Sigmoid colon (tissue), 7 donors: ENCODE measurements around the gene ZNF549. TPM values are rescaled to one million over a fixed set of nuclear protein-coding genes. Genes with fewer than 3 reads are reported as not detected.

Experiments
- DNase-seq: peaks from one replicate; pipeline ENCODE4 v3.0.0-alpha.2; 2019
- H3K27ac ChIP-seq, 4 donors: fragments of 200-600 bp; sonication (generic); one replicate each; pipeline ENCODE4 v1.5.1; 2016 to 2019; ENCODE audit warnings: mild to moderate bottlenecking in 1 of 4
- H3K27me3 ChIP-seq, 3 donors: fragments of 200-600 bp; sonication (generic); one replicate each; pipeline ENCODE4 v1.5.1; 2019; ENCODE audit warnings: mild to moderate bottlenecking in 1 of 3
- H3K36me3 ChIP-seq, 4 donors: fragments of 200-600 bp; sonication (generic); one replicate each; pipeline ENCODE4 v1.5.1; 2016 to 2019
- H3K4me1 ChIP-seq, 4 donors: fragments of 200-600 bp; sonication (generic); one replicate each; pipeline ENCODE4 v1.5.1; 2017 to 2019
- H3K4me3 ChIP-seq, 4 donors: fragments of 200-600 bp; sonication (generic); one replicate each; pipeline ENCODE4 v1.5.1; 2017 to 2019; ENCODE audit warnings: mild to moderate bottlenecking in 2 of 4, moderate library complexity in 1 of 4
- H3K9me3 ChIP-seq, 4 donors: fragments of 200-600 bp in 3 of 4; sonication (generic) in 3 of 4; one replicate each; pipeline versions ENCODE4 v1.5.1 to v1.6.1; 2013 to 2019
- CTCF ChIP-seq, 4 experiments: fragments of 450-650 bp in 3 of 4; fragments of 200-600 bp in 1 of 4; IDR thresholded peaks; one replicate each; pipeline ENCODE4 v1.5.1; 2016 to 2019; ENCODE audit warnings: antibody characterized with exemption in 4 of 4, mild to moderate bottlenecking in 3 of 4, moderate library complexity in 2 of 4
- EP300 ChIP-seq, 4 donors: sonication (generic); formaldehyde crosslinking; IDR thresholded peaks; one replicate each; pipeline ENCODE4 v1.6.1; 2017; ENCODE audit warnings: antibody characterized with exemption in 4 of 4
- POLR2A ChIP-seq, 2 donors: fragments of 450-650 bp; IDR thresholded peaks; one replicate each; pipeline ENCODE4 v1.6.1; 2016; ENCODE audit warnings: antibody characterized with exemption in 2 of 2, mild to moderate bottlenecking in 2 of 2, moderate library complexity in 2 of 2
- POLR2AphosphoS5 ChIP-seq, 4 donors: sonication (generic); formaldehyde crosslinking; IDR thresholded peaks; one replicate each; pipeline ENCODE4 v1.6.1; 2017; ENCODE audit warnings: antibody characterized with exemption in 4 of 4
- WGBS, 2 donors: extraction: QIAGEN DNeasy Blood & Tissue Kit; methylation state at CpG; one replicate each; pipeline ENCODE4 v1.1.7; 2013; 5-methylcytosine and 5-hydroxymethylcytosine counted together
- intact Hi-C: fragments of 100-400 bp; cut with DNase I; formaldehyde crosslinking; loops from one replicate; pipeline ENCODE4 v1.15.1; 2023
- polyA plus RNA-seq, 3 donors: library from polyadenylated mRNA; stranded (reverse); fragments of 200-250 nt; gene quantifications; one replicate each; pipeline ENCODE4 v1.2.3, GENCODE V29; 2013
- total RNA-seq, 4 donors: library from RNA; depleted of rRNA; stranded (reverse); fragments of >200 nt; gene quantifications; one replicate each; pipeline ENCODE4 v1.1.0, GENCODE V29; 2016
- donor health status: healthy with polysubstance abuse.
- donor health status: Bipolar disorder and iron deficiency.
- donor health status: healthy.

Gene ZNF549
- total and polyA plus RNA-seq, 7 donors: 0.46 to 6.4 (median 4.2) TPM

- Histone ChIP-seq H3K36me3 (peaks cover 33 to 56% (median 43%) of the 10 kb centered on the region in 4 donors), H3K4me1 (no peaks in the 10 kb centered on the region), H3K4me3 (no peak overlapping the region), H3K27me3 (no peaks in the 10 kb centered on the region), H3K9me3 (peaks cover 70 to 96% (median 77%) of the 10 kb centered on the region in 4 donors), H3K27ac (no peak overlapping the region)
- DNase-seq: no peak
- TF ChIP-seq EP300 (IDR thresholded peaks at IDR 0.05) (no peak), POLR2AphosphoS5 (IDR thresholded peaks at IDR 0.05) (no peak), CTCF (IDR thresholded peaks at IDR 0.05) (no peak), POLR2A (IDR thresholded peaks at IDR 0.05) (no peak)
- intact Hi-C loops: no loop called here
These were observed 43.6 kb downstream of the ZNF549 start for GRCh38 chr19:57570707-57571106.

- DNase-seq: no peak
- intact Hi-C loops: no loop called here
- peaks cover 33 to 72% (median 52%) of the 10 kb centered on the region in 4 donors for H3K36me3 ChIP-seq
- H3K4me1 ChIP-seq: peaks cover 0 to under 1% (median 0%) of the 10 kb centered on the region in 4 donors
- 95 to 97% methylated on average over 3 of the region's 3 CpGs for WGBS, 2 donors
- TF ChIP-seq POLR2A (IDR thresholded peaks at IDR 0.05) (no peak), EP300 (IDR thresholded peaks at IDR 0.05) (no peak), CTCF (IDR thresholded peaks at IDR 0.05) (no peak), POLR2AphosphoS5 (IDR thresholded peaks at IDR 0.05) (no peak)
- H3K27me3 ChIP-seq: no peaks in the 10 kb centered on the region
- no peak overlapping the region for H3K4me3 ChIP-seq
- peaks cover 62 to 80% (median 68%) of the 10 kb centered on the region in 4 donors for H3K9me3 ChIP-seq
- H3K27ac ChIP-seq: no peak overlapping the region
These were observed 45.3 kb downstream of the ZNF549 start for GRCh38 chr19:57572415-57572947.

- Histone ChIP-seq H3K9me3 (peaks cover 35 to 49% (median 44%) of the 10 kb centered on the region in 4 donors), H3K4me3 (no peak overlapping the region), H3K36me3 (peaks cover 33 to 56% (median 49%) of the 10 kb centered on the region in 4 donors), H3K27ac (no peak overlapping the region), H3K27me3 (no peaks in the 10 kb centered on the region), H3K4me1 (peaks cover 0 to 16% (median 8%) of the 10 kb centered on the region in 4 donors)
- DNase-seq: no peak
- TF ChIP-seq POLR2A (IDR thresholded peaks at IDR 0.05) (no peak), POLR2AphosphoS5 (IDR thresholded peaks at IDR 0.05) (no peak)
- intact Hi-C loops: no loop called here
These were observed 49.5 kb downstream of the ZNF549 start for GRCh38 chr19:57576661-57577060.

- no peak for TF ChIP-seq POLR2A (IDR thresholded peaks at IDR 0.05)
- TF ChIP-seq POLR2AphosphoS5 (IDR thresholded peaks at IDR 0.05): peak in 3 of 4 donors; percentile 60 to 69 (median 69)
- Histone ChIP-seq H3K36me3 (peaks cover 17 to 36% (median 30%) of the 10 kb centered on the region in 4 donors), H3K27me3 (no peaks in the 10 kb centered on the region), H3K9me3 (peaks cover 15 to 29% (median 27%) of the 10 kb centered on the region in 4 donors), H3K4me1 (peaks cover 0 to 24% (median 14%) of the 10 kb centered on the region in 4 donors), H3K27ac (peak within 1 kb of the TSS; percentile 71 to 85 (median 74)), H3K4me3 (peak within 1 kb of the TSS; percentile 67 to 99 (median 95))
- intact Hi-C loops: loop anchor here (2.0 kb wide), 3 partner anchors 18 to 338 kb away; partner anchors contain the start of genes ZNF417 and ZNF530
- DNase-seq: peak; percentile 98
- whole genome bisulfite sequencing, 2 donors: 0 to 1% methylated on average over 62 of the region's 62 CpGs
These were observed 51.5 kb downstream of the ZNF549 start, which contains the start of gene ZNF416 for GRCh38 chr19:57578487-57579205. Gene ZNF416, minus strand, starts transcription at chr19:57578911. Its CDS starts 207 bp downstream, at chr19:57578704.

- Histone ChIP-seq H3K27me3 (no peaks in the 10 kb centered on the region), H3K4me1 (peaks cover 0 to 30% (median 17%) of the 10 kb centered on the region in 4 donors), H3K27ac (peak overlapping the region in 1 of 4 donors; percentile 72), H3K9me3 (peaks cover 0 to 28% (median 11%) of the 10 kb centered on the region in 4 donors), H3K4me3 (peak overlapping the region in 3 of 4 donors; percentile 54 to 69 (median 61)), H3K36me3 (peaks cover 0 to 12% (median 6%) of the 10 kb centered on the region in 4 donors)
- WGBS, 2 donors: 46 to 66% methylated on average over 21 of the region's 21 CpGs
- no peak for DNase-seq
- intact Hi-C loops: loop anchor here (5.0 kb wide), 1 partner anchor 49 kb away; the partner anchor contains the start of gene ZNF211
- no peak for TF ChIP-seq EP300 (IDR thresholded peaks at IDR 0.05)
- no peak for TF ChIP-seq CTCF (IDR thresholded peaks at IDR 0.05)
- TF ChIP-seq POLR2AphosphoS5 (IDR thresholded peaks at IDR 0.05): no peak
- TF ChIP-seq POLR2A (IDR thresholded peaks at IDR 0.05): no peak
These were observed 56.0 kb downstream of the ZNF549 start for GRCh38 chr19:57583104-57583520.
